Measurements from ENCODE around the gene EYS.

The EYS gene

GRCh38 chr6:63734923-63735322 lies 1972.1 kb downstream of the EYS start:
- in situ Hi-C loops (cut with HindIII; ENCODE audit: low sequenced_read_pairs): no loop called here
- no peak for DNase-seq (ENCODE audit: low read depth, low spot score)
- H3K4me3 ChIP-seq (ENCODE audit: low read depth, low read length): no peak overlapping the region
- TF ChIP-seq CTCF (IDR thresholded peaks at IDR 0.05; ENCODE audit: low read depth, low read length): no peak

GRCh38 chr6:63732336-63732735 lies 1974.7 kb downstream of the EYS start:
- peak; percentile 13 for DNase-seq (ENCODE audit: low read depth, low spot score)

GRCh38 chr6:63731930-63732329 lies 1975.1 kb downstream of the EYS start:
- DNase-seq (ENCODE audit: low read depth, low spot score): no peak
- in situ Hi-C loops (cut with HindIII; ENCODE audit: low sequenced_read_pairs): no loop called here
- H3K4me3 ChIP-seq (ENCODE audit: low read depth, low read length): no peak overlapping the region
- TF ChIP-seq CTCF (IDR thresholded peaks at IDR 0.05; ENCODE audit: low read depth, low read length): no peak

More at GRCh38 chr6:63732336-63732735, 1974.7 kb downstream of the EYS start:
- no peak for TF ChIP-seq CTCF (IDR thresholded peaks at IDR 0.05; ENCODE audit: low read depth, low read length)
- in situ Hi-C loops (cut with HindIII; ENCODE audit: low sequenced_read_pairs): no loop called here
- no peak overlapping the region for H3K4me3 ChIP-seq (ENCODE audit: low read depth, low read length)

GRCh38 chr6:63730311-63730710 lies 1976.7 kb downstream of the EYS start:
- in situ Hi-C loops (cut with HindIII; ENCODE audit: low sequenced_read_pairs): no loop called here
- TF ChIP-seq CTCF (IDR thresholded peaks at IDR 0.05; ENCODE audit: low read depth, low read length): no peak
- H3K4me3 ChIP-seq (ENCODE audit: low read depth, low read length): no peak overlapping the region
- no peak for DNase-seq (ENCODE audit: low read depth, low spot score)

- in situ Hi-C loops (cut with HindIII; ENCODE audit: low sequenced_read_pairs): no loop called here
- no peak for DNase-seq (ENCODE audit: low read depth, low spot score)
Measured at GRCh38 chr6:63724721-63725120, 1982.3 kb downstream of the EYS start.

GRCh38 chr6:63721181-63721580 lies 1985.8 kb downstream of the EYS start:
- in situ Hi-C loops (cut with HindIII; ENCODE audit: low sequenced_read_pairs): no loop called here
- DNase-seq (ENCODE audit: low read depth, low spot score): no peak
- no peak for TF ChIP-seq CTCF (IDR thresholded peaks at IDR 0.05; ENCODE audit: low read depth, low read length)
- no peak overlapping the region for H3K4me3 ChIP-seq (ENCODE audit: low read depth, low read length)

More at GRCh38 chr6:63724721-63725120, 1982.3 kb downstream of the EYS start:
- no peak for TF ChIP-seq CTCF (IDR thresholded peaks at IDR 0.05; ENCODE audit: low read depth, low read length)
- H3K4me3 ChIP-seq (ENCODE audit: low read depth, low read length): no peak overlapping the region

- DNase-seq (ENCODE audit: low read depth, low spot score): no peak
- no peak for TF ChIP-seq CTCF (IDR thresholded peaks at IDR 0.05; ENCODE audit: low read depth, low read length)
- in situ Hi-C loops (cut with HindIII; ENCODE audit: low sequenced_read_pairs): no loop called here
- H3K4me3 ChIP-seq (ENCODE audit: low read depth, low read length): no peak overlapping the region
Measured at GRCh38 chr6:63716169-63716568, 1990.9 kb downstream of the EYS start.
